Heart left ventricle (tissue), 16 donors: ENCODE data around the gene EYS. TPM values are rescaled to one million over a fixed set of nuclear protein-coding genes. Genes with fewer than 3 reads are reported as not detected.

ENCODE experiments used
- ATAC-seq, 4 donors: fragments of 200-7000 bp; cut with Tn5 transposase; one replicate each; pipeline ENCODE4 v1.9.1; 2020 to 2022; ENCODE audit warnings: moderate library complexity in 4 of 4, mild to moderate bottlenecking in 3 of 4, moderate number of reproducible peaks in 1 of 4
- DNase-seq, 5 donors: peaks; one replicate each; pipeline ENCODE4 v3.0.0-alpha.2; 2020
- H3K27ac ChIP-seq, 12 donors: fragments of 200-600 bp; sonication (generic) in 4 of 12; one replicate each; pipeline versions ENCODE4 v1.5.0 to v1.8.0; 2016 to 2022; ENCODE audit warnings: mild to moderate bottlenecking in 2 of 12
- H3K27me3 ChIP-seq, 9 donors: fragments of 200-600 bp; sonication (generic) in 2 of 9; one replicate each; pipeline versions ENCODE4 v1.5.1 to v1.8.0; 2016 to 2022; ENCODE audit warnings: mild to moderate bottlenecking in 3 of 9
- H3K36me3 ChIP-seq, 9 donors: fragments of 200-600 bp; sonication (generic) in 2 of 9; one replicate each; pipeline versions ENCODE4 v1.5.0 to v1.8.0; 2018 to 2022; ENCODE audit warnings: mild to moderate bottlenecking in 2 of 9
- H3K4me1 ChIP-seq, 12 donors: fragments of 200-600 bp; sonication (generic) in 4 of 12; one replicate each; pipeline versions ENCODE4 v1.5.0 to v1.8.0; 2016 to 2022; ENCODE audit warnings: mild to moderate bottlenecking in 3 of 12
- H3K4me3 ChIP-seq, 12 donors: fragments of 200-600 bp; sonication (generic) in 4 of 12; one replicate each; pipeline versions ENCODE4 v1.5.0 to v1.8.0; 2017 to 2022; ENCODE audit warnings: mild to moderate bottlenecking in 9 of 12, moderate library complexity in 4 of 12
- H3K9me3 ChIP-seq, 12 donors: fragments of 200-600 bp; sonication (generic) in 4 of 12; one replicate each; pipeline versions ENCODE4 v1.5.0 to v1.8.0; 2016 to 2022; ENCODE audit warnings: mild to moderate bottlenecking in 1 of 12
- CTCF ChIP-seq, 12 donors: fragments of 200-600 bp; sonication (generic) in 4 of 12; IDR thresholded peaks; one replicate each; pipeline versions ENCODE4 v1.5.0 to v1.8.0; 2018 to 2022; ENCODE audit warnings: antibody characterized with exemption in 12 of 12, mild to moderate bottlenecking in 5 of 12
- POLR2A ChIP-seq, 2 donors: fragments of 450-650 bp; IDR thresholded peaks; one replicate each; pipeline ENCODE4 v1.6.1; 2017; ENCODE audit warnings: antibody characterized with exemption in 2 of 2, mild to moderate bottlenecking in 2 of 2, moderate library complexity in 2 of 2
- WGBS, 4 donors: extraction: QIAGEN DNeasy Blood & Tissue Kit in 2 of 4; methylation state at CpG; one replicate each; pipeline versions ENCODE4 v1.1.5 to v1.1.7; 2013 to 2018; 5-methylcytosine and 5-hydroxymethylcytosine counted together
- intact Hi-C, 10 donors: fragments of 100-400 bp; cut with DNase I; formaldehyde crosslinking; loops; one replicate each; pipeline versions ENCODE4 v1.11.1 to v1.14.2; 2022
- polyA plus RNA-seq, 2 donors: library from polyadenylated mRNA; stranded (reverse); fragments of 200-250 nt; gene quantifications; one replicate each; pipeline ENCODE4 v1.2.3, GENCODE V29; 2013
- total RNA-seq, 9 donors: library from RNA; depleted of rRNA in 2 of 9; stranded (reverse); fragments of >200 nt in 2 of 9; fragmentation: NEBNext Ultra II Directional in 3 of 9; extraction: Animal tissue kit (Norgen Biotek cat#: 25700) in 3 of 9; gene quantifications; one replicate each; pipeline versions ENCODE4 v1.1.0 to v1.2.4, GENCODE V29; 2016 to 2023
- donor health status: ischemic (EF 13 %, LVEDD 7.1; RV severe dilation, severe dysfunction).
- donor health status: healthy with polysubstance abuse.
- donor health status: DM: no; HTN: yes; CAD: no.
- donor health status: DM: no; HTN: no; CAD: no.
- donor health status: ischemic (EF 25% LVEDD 6.9; RV normal size, moderate dysfunction).
- donor health status: ischemic (EF 25% LVEDD 5.7; RV mildly dilated, moderate dysfunction).
- donor health status: healthy.
- donor health status: DM: yes; HTN: yes; CAD: no.
- donor health status: ischemic (EF 35%, LVEDD 5.7; RV mildly dilated, moderate dysfunction).
- donor health status: nonischemic (EF 11% LVEDD 7.7; RV severe dilation, severe dysfunction).
- donor health status: DM: yes; HTN: yes; CAD: no.
- donor health status: PGD.
- donor health status: ischemic (EF 29% LVEDD 5.4; RV normal size, mild dysfunction).
- donor health status: nonischemic (EF 23%, LVEDD 6.1; RV moderate dilation, normal function).

The EYS gene
- total and polyA plus RNA-seq, 11 donors: 0.07 to 0.27 (median 0.08) TPM; not detected in 8

GRCh38 chr6:63795826-63796225 is 1911.2 kb downstream of the EYS start:
- intact Hi-C loops: no loop called here
- WGBS, 4 donors: 91 to 96% (median 93%) methylated on average over 3 of the region's 3 CpGs
- Histone ChIP-seq H3K27ac (no peak overlapping the region), H3K4me3 (no peak overlapping the region), H3K4me1 (no peaks in the 10 kb centered on the region), H3K36me3 (no peaks in the 10 kb centered on the region), H3K27me3 (peaks cover 0 to 3% (median 0%) of the 10 kb centered on the region in 9 donors), H3K9me3 (no peaks in the 10 kb centered on the region)
- ATAC-seq (no peak), DNase-seq (no peak)
- TF ChIP-seq CTCF (IDR thresholded peaks at IDR 0.05) (no peak), POLR2A (IDR thresholded peaks at IDR 0.05) (no peak)

GRCh38 chr6:63795006-63795405 is 1912.0 kb downstream of the EYS start:
- TF ChIP-seq POLR2A (IDR thresholded peaks at IDR 0.05) (no peak), CTCF (IDR thresholded peaks at IDR 0.05) (no peak)
- DNase-seq (no peak), ATAC-seq (no peak)
- intact Hi-C loops: no loop called here
- no peak overlapping the region for H3K4me3 ChIP-seq
- no peak overlapping the region for H3K27ac ChIP-seq
- H3K27me3 ChIP-seq: peaks cover 0 to 3% (median 0%) of the 10 kb centered on the region in 9 donors
- no peaks in the 10 kb centered on the region for H3K4me1 ChIP-seq
- no peaks in the 10 kb centered on the region for H3K36me3 ChIP-seq
- H3K9me3 ChIP-seq: no peaks in the 10 kb centered on the region

GRCh38 chr6:63793465-63794137 is 1913.4 kb downstream of the EYS start:
- TF ChIP-seq CTCF (IDR thresholded peaks at IDR 0.05) (no peak), POLR2A (IDR thresholded peaks at IDR 0.05) (no peak)
- Histone ChIP-seq H3K27me3 (peaks cover 0 to 3% (median 0%) of the 10 kb centered on the region in 9 donors), H3K4me1 (no peaks in the 10 kb centered on the region), H3K36me3 (no peaks in the 10 kb centered on the region), H3K9me3 (no peaks in the 10 kb centered on the region), H3K4me3 (no peak overlapping the region), H3K27ac (no peak overlapping the region)
- intact Hi-C loops: no loop called here
- ATAC-seq: no peak
- WGBS, 4 donors: 73 to 79% (median 76%) methylated on average over 4 of the region's 4 CpGs
- no peak for DNase-seq

- H3K4me3 ChIP-seq: no peak overlapping the region
- ATAC-seq: no peak
- peaks cover 0 to 3% (median 0%) of the 10 kb centered on the region in 9 donors for H3K27me3 ChIP-seq
- 67 to 78% (median 77%) methylated on average over 3 of the region's 3 CpGs for WGBS, 4 donors
- no peak overlapping the region for H3K27ac ChIP-seq
- no peak for TF ChIP-seq CTCF (IDR thresholded peaks at IDR 0.05)
- no peak for TF ChIP-seq POLR2A (IDR thresholded peaks at IDR 0.05)
- no peaks in the 10 kb centered on the region for H3K4me1 ChIP-seq
- intact Hi-C loops: no loop called here
- H3K36me3 ChIP-seq: no peaks in the 10 kb centered on the region
- no peak for DNase-seq
- no peaks in the 10 kb centered on the region for H3K9me3 ChIP-seq
Measured at GRCh38 chr6:63792736-63793464, 1914.1 kb downstream of the EYS start.
